Mucosa of descending colon (tissue), 3 donors: ENCODE data around the gene CBLL1. TPM values are rescaled to one million over a fixed set of nuclear protein-coding genes. Genes with fewer than 3 reads are reported as not detected.

ENCODE experiments used
- ATAC-seq: fragments of 200-7000 bp; cut with Tn5 transposase; one replicate; pipeline ENCODE4 v1.9.1; 2020; ENCODE audit warnings: mild to moderate bottlenecking, moderate library complexity
- DNase-seq, 3 donors: peaks; one replicate each; pipeline ENCODE4 v3.0.0-alpha.2; 2020
- H3K36me3 ChIP-seq: fragments of 200-600 bp; one replicate; pipeline ENCODE4 v1.8.0; 2021; ENCODE audit warnings: low read depth, mild to moderate bottlenecking
- H3K4me1 ChIP-seq: fragments of 200-600 bp; one replicate; pipeline ENCODE4 v1.8.0; 2021; ENCODE audit warnings: low read depth, mild to moderate bottlenecking
- H3K4me3 ChIP-seq: fragments of 200-600 bp; one replicate; pipeline ENCODE4 v1.8.0; 2021; ENCODE audit warnings: mild to moderate bottlenecking
- H3K9me3 ChIP-seq: fragments of 200-600 bp; one replicate; pipeline ENCODE4 v1.8.0; 2021; ENCODE audit warnings: mild to moderate bottlenecking
- intact Hi-C, 2 donors: fragments of 100-400 bp; cut with DNase I in 1 of 2; cut with micrococcal nuclease in 1 of 2; formaldehyde crosslinking; loops; one replicate each; pipeline versions ENCODE4 v1.11.0 to v1.11.1; 2022; cut with DNase I, micrococcal nuclease
- total RNA-seq, 3 donors: library from RNA; stranded (reverse); fragmentation: NEBNext Ultra II Directional in 2 of 3; extraction: Animal tissue kit (Norgen Biotek cat#: 25700) in 2 of 3; gene quantifications; one replicate each; pipeline versions ENCODE4 v1.2.1 to v1.2.4, GENCODE V29; 2021 to 2023
- TF ChIP-seq, protein P1 (sequence below): fragments of 200-600 bp; IDR thresholded peaks from one replicate; pipeline ENCODE4 v1.8.0; 2022; ENCODE audit warnings: antibody characterized with exemption, mild to moderate bottlenecking
- donor health status: DM: no; HTN: no; CAD: no; lungs with moderate emphysema.
- donor health status: DM: no; HTN: no; CAD: no.
- donor health status: DM: no; HTN: yes; CAD: no.

The CBLL1 gene
- total RNA-seq, 3 donors from 2014 or later = 24.1 to 28.9 (median 25.4) TPM

DNA sequence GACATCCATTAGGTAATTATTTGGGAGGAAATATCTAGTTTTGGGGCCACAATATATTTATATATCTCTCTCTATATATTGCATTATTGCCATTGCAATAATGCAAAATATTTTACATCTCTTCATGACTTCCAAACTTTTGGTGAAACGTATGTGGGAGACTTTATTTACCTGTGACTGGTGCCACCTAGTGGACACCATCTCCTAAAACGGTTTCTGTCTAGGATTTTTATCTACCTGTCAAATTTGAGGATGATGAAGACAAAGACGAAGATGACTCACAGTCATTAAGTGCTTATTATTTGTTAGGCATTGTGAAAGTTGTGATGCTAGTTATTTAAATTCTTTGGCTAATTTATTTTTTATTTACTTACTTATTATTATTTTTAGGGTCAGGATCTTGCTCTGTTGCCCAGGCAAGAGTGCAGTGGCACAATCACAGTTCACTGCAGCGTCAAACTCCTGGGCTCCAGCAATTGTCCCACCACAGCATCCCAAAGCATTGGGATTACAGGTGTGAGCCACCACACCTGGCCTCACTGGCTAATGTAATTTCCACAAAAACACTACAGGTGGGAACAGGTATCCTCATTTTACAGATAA, 18.7 kb upstream of the CBLL1 start:
- TF ChIP-seq, protein P1, sequence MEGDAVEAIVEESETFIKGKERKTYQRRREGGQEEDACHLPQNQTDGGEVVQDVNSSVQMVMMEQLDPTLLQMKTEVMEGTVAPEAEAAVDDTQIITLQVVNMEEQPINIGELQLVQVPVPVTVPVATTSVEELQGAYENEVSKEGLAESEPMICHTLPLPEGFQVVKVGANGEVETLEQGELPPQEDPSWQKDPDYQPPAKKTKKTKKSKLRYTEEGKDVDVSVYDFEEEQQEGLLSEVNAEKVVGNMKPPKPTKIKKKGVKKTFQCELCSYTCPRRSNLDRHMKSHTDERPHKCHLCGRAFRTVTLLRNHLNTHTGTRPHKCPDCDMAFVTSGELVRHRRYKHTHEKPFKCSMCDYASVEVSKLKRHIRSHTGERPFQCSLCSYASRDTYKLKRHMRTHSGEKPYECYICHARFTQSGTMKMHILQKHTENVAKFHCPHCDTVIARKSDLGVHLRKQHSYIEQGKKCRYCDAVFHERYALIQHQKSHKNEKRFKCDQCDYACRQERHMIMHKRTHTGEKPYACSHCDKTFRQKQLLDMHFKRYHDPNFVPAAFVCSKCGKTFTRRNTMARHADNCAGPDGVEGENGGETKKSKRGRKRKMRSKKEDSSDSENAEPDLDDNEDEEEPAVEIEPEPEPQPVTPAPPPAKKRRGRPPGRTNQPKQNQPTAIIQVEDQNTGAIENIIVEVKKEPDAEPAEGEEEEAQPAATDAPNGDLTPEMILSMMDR = peak; percentile 30
- no peak overlapping the region for H3K4me3 ChIP-seq
- ATAC-seq = peak; percentile 48
- peak in 1 of 3 donors; percentile 84 for DNase-seq
- no peaks in the 10 kb centered on the region for H3K9me3 ChIP-seq
- intact Hi-C loops = loop anchor here (2.0 to 10.0 kb wide), 2 partner anchors 250 to 262 kb away; partner anchors contain the start of gene GPR22 (in 1 of the 2)
- H3K4me1 ChIP-seq = no peaks in the 10 kb centered on the region
- no peaks in the 10 kb centered on the region for H3K36me3 ChIP-seq

DNA sequence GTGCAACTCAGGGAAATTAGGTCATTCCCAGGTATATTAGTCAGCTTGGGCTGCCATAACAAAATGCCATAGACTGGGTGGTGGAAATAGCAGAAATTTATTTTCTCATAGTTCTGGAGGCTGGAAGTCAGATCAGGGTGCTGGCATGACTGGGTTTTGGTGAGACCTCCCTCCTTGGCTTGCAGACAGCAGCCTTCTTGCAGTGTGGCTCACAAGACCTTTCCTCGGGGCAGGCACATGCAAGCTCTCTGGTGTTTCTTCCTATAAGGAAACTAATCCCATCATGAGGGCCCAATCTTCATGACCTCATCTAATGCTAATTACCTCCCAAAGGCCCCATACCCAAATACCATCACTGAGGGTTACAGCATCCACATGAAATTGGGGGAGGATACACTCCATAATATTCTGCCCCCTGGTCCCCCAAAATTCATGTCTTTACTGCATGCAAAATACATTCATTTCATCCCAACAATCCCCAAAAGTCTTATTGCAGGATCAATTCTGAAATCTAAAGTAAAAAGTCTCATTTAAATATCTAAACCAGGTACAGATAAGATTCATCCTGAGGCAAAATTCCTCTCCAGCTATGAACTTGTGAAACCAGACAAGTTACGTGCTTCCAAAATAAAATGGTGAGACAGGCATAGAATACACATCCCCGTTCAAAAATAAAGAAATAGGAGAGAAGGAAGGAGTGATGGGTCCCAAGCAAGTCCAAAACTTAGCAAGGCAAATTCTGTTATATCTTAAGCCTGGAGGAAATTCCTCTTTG, 17.4 kb upstream of the CBLL1 start:
- Histone ChIP-seq H3K9me3 (no peaks in the 10 kb centered on the region), H3K4me3 (no peak overlapping the region), H3K4me1 (no peaks in the 10 kb centered on the region), H3K36me3 (no peaks in the 10 kb centered on the region)
- intact Hi-C loops = loop anchor here in 1 of 2 donors (10.0 kb wide), 1 partner anchor 252 kb away; the partner anchor contains the start of gene GPR22
- DNase-seq = no peak
- no peak for ATAC-seq
- TF ChIP-seq, protein P1 = no peak

DNA sequence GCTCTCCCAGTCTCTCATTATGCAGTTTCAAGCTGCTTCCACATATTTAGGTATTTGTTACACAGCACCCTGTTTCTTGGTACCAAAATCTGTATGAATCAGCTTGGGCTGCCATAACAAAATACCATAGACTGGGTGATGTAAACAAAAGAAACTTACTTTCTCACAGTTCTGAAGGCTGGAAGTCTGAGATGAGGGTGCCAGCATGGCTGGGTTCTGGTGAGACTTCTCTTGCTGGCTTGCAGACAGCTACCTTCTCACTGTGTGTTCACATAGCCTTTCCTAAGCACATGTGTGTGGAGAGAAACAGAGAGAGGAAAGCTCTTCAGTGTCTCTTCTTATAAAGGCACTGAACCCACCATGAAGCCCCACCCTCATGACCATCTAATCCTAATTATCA, 15.7 kb upstream of the CBLL1 start:
- no peak overlapping the region for H3K4me3 ChIP-seq
- intact Hi-C loops = loop anchor here in 1 of 2 donors (10.0 kb wide), 1 partner anchor 253 kb away; the partner anchor contains the start of gene GPR22
- TF ChIP-seq, protein P1 = no peak
- DNase-seq = no peak
- no peaks in the 10 kb centered on the region for H3K36me3 ChIP-seq
- no peak for ATAC-seq
- H3K4me1 ChIP-seq = no peaks in the 10 kb centered on the region
- H3K9me3 ChIP-seq = no peaks in the 10 kb centered on the region

DNA sequence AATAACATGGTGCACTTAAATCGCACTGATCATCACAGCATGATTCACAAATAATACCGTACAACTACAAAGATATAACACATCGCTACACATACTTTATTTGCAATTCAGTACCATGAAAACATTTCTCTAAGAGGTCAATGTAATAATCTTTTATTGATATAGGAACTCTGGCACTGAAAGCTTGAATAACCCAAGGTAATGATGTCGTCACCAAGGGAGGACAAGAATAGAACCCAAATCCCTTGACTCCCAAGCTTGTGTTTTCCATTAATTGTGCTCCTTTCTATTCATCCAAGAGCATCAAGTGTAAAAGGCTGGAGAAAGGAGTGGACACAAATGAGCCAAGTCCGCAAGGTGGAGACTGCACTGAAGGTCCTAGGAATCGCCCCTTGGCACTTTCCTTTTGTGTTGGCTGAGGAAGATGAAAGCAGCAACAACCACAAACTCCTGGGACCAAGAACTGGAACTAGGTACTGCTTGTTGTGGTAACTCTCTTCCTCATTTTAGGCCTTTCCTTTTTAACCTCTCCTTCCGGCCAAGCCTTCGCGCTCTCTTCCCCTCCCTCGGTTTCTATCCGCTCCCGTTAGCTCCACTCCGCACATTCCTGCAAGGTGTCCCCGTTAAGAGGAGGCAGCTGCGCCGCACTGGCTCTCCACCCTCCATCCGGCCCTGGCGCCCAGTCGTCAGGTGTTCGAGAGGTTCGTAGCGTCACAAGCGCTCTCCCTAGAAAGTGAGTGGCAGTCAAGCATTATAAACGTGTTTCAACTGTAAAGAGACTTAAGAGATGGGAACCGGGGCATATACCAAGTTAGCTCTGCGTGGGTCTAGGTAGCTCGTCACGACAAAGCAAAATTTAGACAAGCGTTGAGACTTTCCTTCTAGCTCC, 1.0 kb upstream of the CBLL1 start:
- TF ChIP-seq, protein P1 = no peak
- peak; percentile 63 to 84 (median 77) for DNase-seq

DNA sequence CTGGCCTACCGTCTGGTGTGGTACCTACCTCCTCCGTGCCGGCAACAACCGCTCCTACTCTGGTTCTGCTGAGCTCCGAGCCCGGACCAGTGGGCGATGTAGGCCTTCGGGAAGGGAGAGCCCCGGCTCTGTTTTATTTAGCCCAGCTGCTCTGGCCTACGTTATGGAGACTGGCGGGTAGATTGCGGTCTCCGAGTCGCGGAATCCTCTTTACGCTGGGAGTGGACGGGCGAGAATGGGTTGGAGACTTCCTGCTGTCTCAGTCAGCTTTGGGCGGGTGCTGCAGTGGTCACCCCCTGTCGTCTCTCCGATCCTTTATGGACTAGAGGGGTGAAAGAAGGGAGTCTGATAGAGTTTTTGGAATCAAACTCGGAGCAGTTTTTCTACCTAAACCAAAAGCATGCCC, 406 bp downstream of the CBLL1 start:
- intact Hi-C loops = loop anchor here (10.0 kb wide), 1 partner anchor 130 kb away; no protein-coding TSS in a partner anchor
- Histone ChIP-seq H3K9me3 (no peaks in the 10 kb centered on the region), H3K4me1 (peaks cover 26% of the 10 kb centered on the region), H3K4me3 (peak overlapping the region; percentile 76), H3K36me3 (no peaks in the 10 kb centered on the region)
- DNase-seq (no peak), ATAC-seq (peak; percentile 58)
- TF ChIP-seq, protein P1 = no peak

More for the DNA sequence above, 1.0 kb upstream of the CBLL1 start:
- H3K9me3 ChIP-seq = no peaks in the 10 kb centered on the region
- H3K36me3 ChIP-seq = no peaks in the 10 kb centered on the region
- ATAC-seq = peak; percentile 51
- peaks cover 26% of the 10 kb centered on the region for H3K4me1 ChIP-seq
- intact Hi-C loops = loop anchor here (10.0 kb wide), 1 partner anchor 132 kb away; no protein-coding TSS in a partner anchor
- peak overlapping the region; percentile 76 for H3K4me3 ChIP-seq
